K562 (cell line): ENCODE results near the gene TCOF1.

Experiments
- BHLHE40 ChIP-seq: IDR thresholded peaks from 2 replicates; pipeline ENCODE4 v1.6.1; 2011; ENCODE audit warnings: low read length, improper control_type of control experiment
- CAMTA2 ChIP-seq: fragments of 250-450 bp; sonication (Bioruptor Pico); conservative IDR thresholded peaks from 2 replicates; pipeline ENCODE4 v1.5.1; 2022
- CBX5 ChIP-seq: IDR thresholded peaks from 2 replicates; pipeline ENCODE4 v1.6.1; 2014; ENCODE audit warnings: low read depth, borderline replicate concordance
- DPF2 ChIP-seq: fragments of 450-650 bp; IDR thresholded peaks from 2 replicates; pipeline ENCODE4 v1.6.1; 2016
- POLR2A ChIP-seq: fragments of 450-650 bp; conservative IDR thresholded peaks from 2 replicates; pipeline ENCODE4 v1.6.1; 2016
- POLR2AphosphoS5 ChIP-seq: IDR thresholded peaks from 2 replicates; pipeline ENCODE4 v1.6.1; 2011; ENCODE audit warnings: mild to moderate bottlenecking, low read depth, low read length, moderate library complexity; ENCODE audit not compliant: control insufficient read depth, insufficient read depth
- U2AF2 ChIP-seq: fragments of 200-400 bp; formaldehyde crosslinking; optimal IDR thresholded peaks from 2 replicates; pipeline ENCODE3; 2017; ENCODE audit warnings: low read depth, mild to moderate bottlenecking, low read length
- XRCC5 ChIP-seq: fragments of 200-400 bp; formaldehyde crosslinking; IDR thresholded peaks from 2 replicates; pipeline ENCODE4 v1.6.1; 2017; ENCODE audit warnings: low read depth, mild to moderate bottlenecking, low read length
- ZNF146 ChIP-seq: IDR thresholded peaks from one replicate; pipeline ENCODE4 v1.6.1; 2018; ENCODE audit warnings: missing compliant biosample characterization; ENCODE audit not compliant: unreplicated experiment
- ZNF311 ChIP-seq: fragments of 250-450 bp; sonication (Bioruptor Pico); IDR thresholded peaks from 2 replicates; pipeline ENCODE4 v1.4.0; 2020; ENCODE audit warnings: mild to moderate bottlenecking, moderate library complexity
- TF ChIP-seq, protein P1 (sequence below), 3 experiments: IDR thresholded peaks in 2 of 3; conservative IDR thresholded peaks in 1 of 3; 2 replicates each; pipeline ENCODE4 v1.5.1; 2011 to 2012; ENCODE audit warnings: low read length in 3 of 3, mild to moderate bottlenecking in 3 of 3, control low read depth in 2 of 3, improper control_type of control experiment in 1 of 3, inconsistent platforms in 1 of 3, low read depth in 1 of 3, mixed read lengths in 1 of 3, moderate library complexity in 1 of 3; ENCODE audit not compliant: insufficient read depth in 2 of 3
- TF ChIP-seq, protein P2 (sequence below): sonication (generic); formaldehyde crosslinking; IDR thresholded peaks from 2 replicates; pipeline ENCODE4 v1.8.1; 2023; ENCODE audit warnings: mild to moderate bottlenecking, missing genetic modification reagents
- TF ChIP-seq, protein P3 (sequence below): fragments of 150-350 bp; conservative IDR thresholded peaks from 2 replicates; pipeline ENCODE4 v1.6.1; 2014; ENCODE audit warnings: low read length

DNA sequence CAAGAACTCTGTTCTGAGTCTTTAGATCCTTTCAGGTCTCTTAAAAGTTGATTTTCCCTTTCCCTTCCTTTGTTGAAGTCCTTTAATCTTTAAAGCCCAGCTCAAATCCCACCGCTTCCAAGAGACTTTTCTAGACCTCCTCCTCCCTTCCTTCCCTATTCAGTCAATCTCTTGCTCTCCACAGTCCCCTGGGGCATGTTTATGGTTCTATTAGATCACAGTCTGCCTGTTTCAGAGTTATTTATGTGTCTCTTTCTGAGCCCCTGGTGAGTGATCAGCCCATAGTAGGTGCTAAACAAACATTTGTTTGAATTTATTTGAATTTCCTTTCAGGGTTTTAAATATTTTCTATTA is 47.6 kb upstream of the TCOF1 start:
- TF ChIP-seq POLR2A (no peak), DPF2 (no peak), CBX5 (no peak), POLR2AphosphoS5 (no peak), U2AF2 (no peak), XRCC5 (no peak), ZNF146 (CRISPR knock-in tag) (no peak), ZNF311 (CRISPR knock-in tag) (no peak), CAMTA2 (no peak), BHLHE40 (no peak)
- TF ChIP-seq, protein P1, sequence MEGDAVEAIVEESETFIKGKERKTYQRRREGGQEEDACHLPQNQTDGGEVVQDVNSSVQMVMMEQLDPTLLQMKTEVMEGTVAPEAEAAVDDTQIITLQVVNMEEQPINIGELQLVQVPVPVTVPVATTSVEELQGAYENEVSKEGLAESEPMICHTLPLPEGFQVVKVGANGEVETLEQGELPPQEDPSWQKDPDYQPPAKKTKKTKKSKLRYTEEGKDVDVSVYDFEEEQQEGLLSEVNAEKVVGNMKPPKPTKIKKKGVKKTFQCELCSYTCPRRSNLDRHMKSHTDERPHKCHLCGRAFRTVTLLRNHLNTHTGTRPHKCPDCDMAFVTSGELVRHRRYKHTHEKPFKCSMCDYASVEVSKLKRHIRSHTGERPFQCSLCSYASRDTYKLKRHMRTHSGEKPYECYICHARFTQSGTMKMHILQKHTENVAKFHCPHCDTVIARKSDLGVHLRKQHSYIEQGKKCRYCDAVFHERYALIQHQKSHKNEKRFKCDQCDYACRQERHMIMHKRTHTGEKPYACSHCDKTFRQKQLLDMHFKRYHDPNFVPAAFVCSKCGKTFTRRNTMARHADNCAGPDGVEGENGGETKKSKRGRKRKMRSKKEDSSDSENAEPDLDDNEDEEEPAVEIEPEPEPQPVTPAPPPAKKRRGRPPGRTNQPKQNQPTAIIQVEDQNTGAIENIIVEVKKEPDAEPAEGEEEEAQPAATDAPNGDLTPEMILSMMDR (IDR thresholded peaks at IDR 0.05 in 2 of 3, conservative IDR thresholded peaks at IDR 0.05 in 1 of 3; ENCODE audit: insufficient read depth in 2 of 3, low read depth in 1 of 3, low read length in 3 of 3) = no peak
- TF ChIP-seq, protein P2, sequence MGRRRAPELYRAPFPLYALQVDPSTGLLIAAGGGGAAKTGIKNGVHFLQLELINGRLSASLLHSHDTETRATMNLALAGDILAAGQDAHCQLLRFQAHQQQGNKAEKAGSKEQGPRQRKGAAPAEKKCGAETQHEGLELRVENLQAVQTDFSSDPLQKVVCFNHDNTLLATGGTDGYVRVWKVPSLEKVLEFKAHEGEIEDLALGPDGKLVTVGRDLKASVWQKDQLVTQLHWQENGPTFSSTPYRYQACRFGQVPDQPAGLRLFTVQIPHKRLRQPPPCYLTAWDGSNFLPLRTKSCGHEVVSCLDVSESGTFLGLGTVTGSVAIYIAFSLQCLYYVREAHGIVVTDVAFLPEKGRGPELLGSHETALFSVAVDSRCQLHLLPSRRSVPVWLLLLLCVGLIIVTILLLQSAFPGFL (CRISPR knock-in tag) = no peak
- TF ChIP-seq, protein P3, sequence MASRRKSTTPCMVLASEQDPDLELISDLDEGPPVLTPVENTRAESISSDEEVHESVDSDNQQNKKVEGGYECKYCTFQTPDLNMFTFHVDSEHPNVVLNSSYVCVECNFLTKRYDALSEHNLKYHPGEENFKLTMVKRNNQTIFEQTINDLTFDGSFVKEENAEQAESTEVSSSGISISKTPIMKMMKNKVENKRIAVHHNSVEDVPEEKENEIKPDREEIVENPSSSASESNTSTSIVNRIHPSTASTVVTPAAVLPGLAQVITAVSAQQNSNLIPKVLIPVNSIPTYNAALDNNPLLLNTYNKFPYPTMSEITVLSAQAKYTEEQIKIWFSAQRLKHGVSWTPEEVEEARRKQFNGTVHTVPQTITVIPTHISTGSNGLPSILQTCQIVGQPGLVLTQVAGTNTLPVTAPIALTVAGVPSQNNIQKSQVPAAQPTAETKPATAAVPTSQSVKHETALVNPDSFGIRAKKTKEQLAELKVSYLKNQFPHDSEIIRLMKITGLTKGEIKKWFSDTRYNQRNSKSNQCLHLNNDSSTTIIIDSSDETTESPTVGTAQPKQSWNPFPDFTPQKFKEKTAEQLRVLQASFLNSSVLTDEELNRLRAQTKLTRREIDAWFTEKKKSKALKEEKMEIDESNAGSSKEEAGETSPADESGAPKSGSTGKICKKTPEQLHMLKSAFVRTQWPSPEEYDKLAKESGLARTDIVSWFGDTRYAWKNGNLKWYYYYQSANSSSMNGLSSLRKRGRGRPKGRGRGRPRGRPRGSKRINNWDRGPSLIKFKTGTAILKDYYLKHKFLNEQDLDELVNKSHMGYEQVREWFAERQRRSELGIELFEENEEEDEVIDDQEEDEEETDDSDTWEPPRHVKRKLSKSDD = no peak
